SU-DHL-6 (cell line): ENCODE results near the gene NME7.

ENCODE experiments used
- H2AFZ ChIP-seq: fragments of 200-600 bp; sonication (generic); 2 replicates; pipeline ENCODE4 v1.6.1; 2014; ENCODE audit warnings: low read depth, mild to moderate bottlenecking, moderate library complexity, mixed read lengths, antibody characterized with exemption, low read length; ENCODE audit not compliant: severe bottlenecking
- H3F3A ChIP-seq: fragments of 200-600 bp; shearing (Covaris generic); 2 replicates; pipeline ENCODE4 v1.6.0; 2016; ENCODE audit warnings: antibody characterized with exemption, mild to moderate bottlenecking; ENCODE audit not compliant: insufficient read depth
- H3K27ac ChIP-seq: fragments of 200-600 bp; sonication (generic); 2 replicates; pipeline ENCODE4 v1.5.1; 2016; ENCODE audit warnings: low read depth, mild to moderate bottlenecking, low read length, moderate library complexity, mixed read lengths
- H3K27me3 ChIP-seq: fragments of 200-600 bp; sonication (generic), shearing (Covaris generic); 2 replicates; pipeline ENCODE4 v1.6.0; 2014; ENCODE audit warnings: mild to moderate bottlenecking, low read length
- H3K36me3 ChIP-seq: fragments of 200-600 bp; sonication (generic); 2 replicates; pipeline ENCODE4 v1.6.1; 2014; ENCODE audit warnings: mild to moderate bottlenecking, low read length, mixed read lengths
- H3K4me2 ChIP-seq: fragments of 300-600, 200-600 bp; shearing (Covaris generic), sonication (generic); 2 replicates; pipeline ENCODE4 v1.6.0; 2014; ENCODE audit warnings: low read length, low read depth, mild to moderate bottlenecking; ENCODE audit not compliant: poor library complexity, severe bottlenecking
- H3K4me3 ChIP-seq: fragments of 200-600 bp; sonication (generic); 2 replicates; pipeline ENCODE4 v1.5.1; 2014; ENCODE audit warnings: antibody characterized with exemption, low read length, mild to moderate bottlenecking, mixed read lengths; ENCODE audit not compliant: insufficient read depth, poor library complexity, severe bottlenecking
- H3K79me2 ChIP-seq: fragments of 200-600 bp; sonication (generic); 2 replicates; pipeline ENCODE4 v1.6.1; 2014; ENCODE audit warnings: mild to moderate bottlenecking, low read length, moderate library complexity; ENCODE audit not compliant: insufficient read depth
- H3K9ac ChIP-seq: fragments of 200-600 bp; sonication (generic); 2 replicates; pipeline ENCODE4 v1.7.0; 2014; ENCODE audit warnings: mild to moderate bottlenecking, low read length
- H3K9me2 ChIP-seq: fragments of 200-600 bp; sonication (generic); replicated peaks from 2 replicates; pipeline ENCODE4 v1.6.1; 2014; ENCODE audit warnings: low read length; ENCODE audit not compliant: insufficient read depth
- H3K9me3 ChIP-seq: fragments of 200-600 bp; sonication (generic); 2 replicates; pipeline ENCODE4 v1.6.1; 2014; ENCODE audit warnings: low read length, mixed read lengths; ENCODE audit not compliant: insufficient read depth
- H4K20me1 ChIP-seq: fragments of 200-600 bp; sonication (generic); 2 replicates; pipeline ENCODE4 v1.6.1; 2014; ENCODE audit warnings: low read depth, mild to moderate bottlenecking, antibody characterized with exemption, low read length, moderate library complexity, mixed read lengths
- EZH2phosphoT487 ChIP-seq: fragments of 200-600 bp; sonication (generic), shearing (Covaris generic); conservative IDR thresholded peaks from 2 replicates; pipeline ENCODE4 v1.6.1; 2018; ENCODE audit warnings: mild to moderate bottlenecking, antibody characterized with exemption, low read length, moderate library complexity, mixed read lengths
- TF ChIP-seq, protein P1 (sequence below): fragments of 200-600 bp; sonication (generic); IDR thresholded peaks from one replicate; pipeline ENCODE4 v1.5.1; 2017; ENCODE audit warnings: antibody characterized with exemption, mild to moderate bottlenecking, low read length, moderate library complexity; ENCODE audit not compliant: insufficient read depth, poor library complexity, severe bottlenecking

The NME7 gene

GRCh38 chr1:169155675-169156074, 211.9 kb downstream of the NME7 start:
- H3F3A ChIP-seq: no peaks in the 10 kb centered on the region
- H3K4me3 ChIP-seq: no peak overlapping the region
- H3K4me2 ChIP-seq: no peak overlapping the region
- no peak overlapping the region for H3K9ac ChIP-seq
- no peaks in the 10 kb centered on the region for H4K20me1 ChIP-seq
- H3K79me2 ChIP-seq: no peaks in the 10 kb centered on the region
- H3K36me3 ChIP-seq: no peaks in the 10 kb centered on the region
- no peaks in the 10 kb centered on the region for H3K9me3 ChIP-seq
- no peak overlapping the region for H3K27ac ChIP-seq
- no peaks in the 10 kb centered on the region for H3K27me3 ChIP-seq
- H2AFZ ChIP-seq: no peak overlapping the region
- TF ChIP-seq, protein P1, sequence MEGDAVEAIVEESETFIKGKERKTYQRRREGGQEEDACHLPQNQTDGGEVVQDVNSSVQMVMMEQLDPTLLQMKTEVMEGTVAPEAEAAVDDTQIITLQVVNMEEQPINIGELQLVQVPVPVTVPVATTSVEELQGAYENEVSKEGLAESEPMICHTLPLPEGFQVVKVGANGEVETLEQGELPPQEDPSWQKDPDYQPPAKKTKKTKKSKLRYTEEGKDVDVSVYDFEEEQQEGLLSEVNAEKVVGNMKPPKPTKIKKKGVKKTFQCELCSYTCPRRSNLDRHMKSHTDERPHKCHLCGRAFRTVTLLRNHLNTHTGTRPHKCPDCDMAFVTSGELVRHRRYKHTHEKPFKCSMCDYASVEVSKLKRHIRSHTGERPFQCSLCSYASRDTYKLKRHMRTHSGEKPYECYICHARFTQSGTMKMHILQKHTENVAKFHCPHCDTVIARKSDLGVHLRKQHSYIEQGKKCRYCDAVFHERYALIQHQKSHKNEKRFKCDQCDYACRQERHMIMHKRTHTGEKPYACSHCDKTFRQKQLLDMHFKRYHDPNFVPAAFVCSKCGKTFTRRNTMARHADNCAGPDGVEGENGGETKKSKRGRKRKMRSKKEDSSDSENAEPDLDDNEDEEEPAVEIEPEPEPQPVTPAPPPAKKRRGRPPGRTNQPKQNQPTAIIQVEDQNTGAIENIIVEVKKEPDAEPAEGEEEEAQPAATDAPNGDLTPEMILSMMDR: no peak
- no peak for TF ChIP-seq EZH2phosphoT487
- H3K9me2 ChIP-seq: no peaks in the 10 kb centered on the region

DNA sequence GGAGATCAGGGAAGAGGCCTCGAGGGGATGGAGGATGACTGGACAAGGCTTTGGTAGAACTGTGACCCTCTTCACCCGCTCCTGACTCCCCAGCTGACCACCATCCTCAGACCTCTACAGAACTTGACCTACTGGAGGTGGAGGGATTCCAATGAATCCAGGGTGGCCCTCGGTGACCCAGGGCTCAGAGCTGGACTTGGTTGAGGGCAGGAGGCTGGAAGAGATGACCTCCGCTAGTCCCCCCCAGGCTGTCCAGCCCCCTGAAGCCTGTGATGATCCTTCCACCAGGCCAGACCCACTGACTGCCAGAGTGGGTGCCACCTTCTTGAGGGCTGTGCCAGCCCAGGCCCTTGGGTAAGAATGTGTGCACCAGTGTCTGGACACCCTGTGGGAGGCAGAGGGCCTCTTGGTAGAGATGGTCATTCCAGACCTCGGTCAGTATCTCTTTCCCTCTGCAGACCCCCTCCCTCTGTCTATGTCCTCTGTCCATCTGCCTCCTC, 216.2 kb downstream of the NME7 start:
- no peaks in the 10 kb centered on the region for H3K9me3 ChIP-seq
- TF ChIP-seq EZH2phosphoT487: no peak
- TF ChIP-seq, protein P1: no peak
- H3K9me2 ChIP-seq: no peaks in the 10 kb centered on the region
- no peaks in the 10 kb centered on the region for H3K27me3 ChIP-seq
- no peaks in the 10 kb centered on the region for H3K79me2 ChIP-seq
- H4K20me1 ChIP-seq: no peaks in the 10 kb centered on the region
- no peak overlapping the region for H3K9ac ChIP-seq
- no peak overlapping the region for H3K4me2 ChIP-seq
- no peak overlapping the region for H2AFZ ChIP-seq
- no peaks in the 10 kb centered on the region for H3F3A ChIP-seq
- no peak overlapping the region for H3K4me3 ChIP-seq
- H3K36me3 ChIP-seq: no peaks in the 10 kb centered on the region
- H3K27ac ChIP-seq: no peak overlapping the region

- H3K79me2 ChIP-seq: no peaks in the 10 kb centered on the region
- H3K36me3 ChIP-seq: no peaks in the 10 kb centered on the region
- H3K4me2 ChIP-seq: no peak overlapping the region
- no peaks in the 10 kb centered on the region for H3K27me3 ChIP-seq
- no peak overlapping the region for H3K9ac ChIP-seq
- no peaks in the 10 kb centered on the region for H3F3A ChIP-seq
- H3K9me3 ChIP-seq: no peaks in the 10 kb centered on the region
- H3K4me3 ChIP-seq: no peak overlapping the region
- TF ChIP-seq, protein P1: no peak
- no peak for TF ChIP-seq EZH2phosphoT487
- H2AFZ ChIP-seq: no peak overlapping the region
- H3K27ac ChIP-seq: no peak overlapping the region
- no peaks in the 10 kb centered on the region for H4K20me1 ChIP-seq
- no peaks in the 10 kb centered on the region for H3K9me2 ChIP-seq
Measured at GRCh38 chr1:169150641-169151337, 216.8 kb downstream of the NME7 start.
